OCI-LY1 (cell line): ENCODE measurements around the gene CLEC14A.

Experiments
- H2AFZ ChIP-seq: fragments of 200-600 bp; sonication (generic), shearing (Covaris generic); 2 replicates; pipeline ENCODE4 v1.6.0; 2014; ENCODE audit warnings: antibody characterized with exemption, mild to moderate bottlenecking, low read length
- H3F3A ChIP-seq: fragments of 200-600 bp; sonication (generic), shearing (Covaris generic); 2 replicates; pipeline ENCODE4 v1.6.0; 2014; ENCODE audit warnings: mild to moderate bottlenecking, antibody characterized with exemption, low read length, moderate library complexity; ENCODE audit not compliant: insufficient read depth
- H3K27ac ChIP-seq: fragments of 200-600 bp; sonication (generic); 2 replicates; pipeline ENCODE4 v1.5.1; 2014; ENCODE audit warnings: low read length, mixed run types, mild to moderate bottlenecking, low read depth; ENCODE audit not compliant: poor library complexity, severe bottlenecking
- H3K27me3 ChIP-seq: fragments of 200-600 bp; sonication (generic); 2 replicates; pipeline ENCODE4 v1.6.0; 2014; ENCODE audit warnings: antibody characterized with exemption, mild to moderate bottlenecking, low read length, moderate library complexity; ENCODE audit not compliant: insufficient read depth
- H3K36me3 ChIP-seq: fragments of 200-600 bp; sonication (generic); 2 replicates; pipeline ENCODE4 v1.6.1; 2014; ENCODE audit warnings: mild to moderate bottlenecking, antibody characterized with exemption, low read length, moderate library complexity, mixed read lengths; ENCODE audit not compliant: insufficient read depth
- H3K4me1 ChIP-seq: fragments of 200-600 bp; sonication (generic); 2 replicates; pipeline ENCODE4 v1.5.1; 2014; ENCODE audit warnings: mild to moderate bottlenecking, low read length, moderate library complexity; ENCODE audit not compliant: insufficient read depth, severe bottlenecking
- H3K4me2 ChIP-seq: fragments of 200-600 bp; sonication (generic), shearing (Covaris generic); 2 replicates; pipeline ENCODE4 v1.6.1; 2014; ENCODE audit warnings: low read length
- H3K4me3 ChIP-seq: fragments of 200-600 bp; sonication (generic); 2 replicates; pipeline ENCODE4 v1.5.1; 2014; ENCODE audit warnings: low read length, low read depth, mild to moderate bottlenecking, mixed read lengths; ENCODE audit not compliant: poor library complexity, severe bottlenecking
- H3K79me2 ChIP-seq: fragments of 200-600 bp; shearing (Covaris generic); 2 replicates; pipeline ENCODE4 v1.6.1; 2016; ENCODE audit warnings: mixed run types, low read length, mixed read lengths; ENCODE audit not compliant: insufficient read depth
- H3K9ac ChIP-seq: fragments of 200-600 bp; sonication (generic), shearing (Covaris generic); 2 replicates; pipeline ENCODE4 v1.6.1; 2014; ENCODE audit warnings: mild to moderate bottlenecking, low read length, mixed read lengths
- H3K9me2 ChIP-seq: fragments of 200-600 bp; sonication (generic), shearing (Covaris generic); 2 replicates; pipeline ENCODE4 v1.6.1; 2014; ENCODE audit warnings: low read depth, mild to moderate bottlenecking, low read length, mixed read lengths
- H3K9me3 ChIP-seq: fragments of 200-600 bp; shearing (Covaris generic); 2 replicates; pipeline ENCODE4 v1.6.1; 2014; ENCODE audit warnings: low read length, mixed read lengths
- H4K20me1 ChIP-seq: fragments of 200-600 bp; sonication (generic), shearing (Covaris generic); 2 replicates; pipeline ENCODE4 v1.6.0; 2016; ENCODE audit warnings: mild to moderate bottlenecking, low read length; ENCODE audit not compliant: insufficient read depth
- CTCF ChIP-seq: fragments of 200-600 bp; sonication (generic), shearing (Covaris generic); IDR thresholded peaks from 2 replicates; pipeline ENCODE4 v1.5.1; 2017; ENCODE audit warnings: mild to moderate bottlenecking, antibody characterized with exemption, low read length, moderate library complexity, mixed read lengths
- EZH2 ChIP-seq: fragments of 200-600 bp; sonication (generic), shearing (Covaris generic); IDR thresholded peaks from 2 replicates; pipeline ENCODE4 v1.8.0; 2017; ENCODE audit warnings: borderline replicate concordance, mixed run types, mild to moderate bottlenecking, antibody characterized with exemption, low read length, moderate library complexity, mixed read lengths

Gene CLEC14A

GRCh38 chr14:38206689-38207376 is 49.1 kb downstream of the CLEC14A start:
- H3K4me3 ChIP-seq = no peak overlapping the region
- H3F3A ChIP-seq = no peaks in the 10 kb centered on the region
- H3K9me3 ChIP-seq = peaks cover 20% of the 10 kb centered on the region
- H4K20me1 ChIP-seq = no peaks in the 10 kb centered on the region
- H2AFZ ChIP-seq = no peak overlapping the region
- H3K27me3 ChIP-seq = no peaks in the 10 kb centered on the region
- H3K36me3 ChIP-seq = no peaks in the 10 kb centered on the region; the same call in 1 of the 2 replicates
- H3K27ac ChIP-seq = no peak overlapping the region
- peaks cover 18% of the 10 kb centered on the region for H3K4me1 ChIP-seq
- H3K79me2 ChIP-seq = no peaks in the 10 kb centered on the region
- no peak overlapping the region for H3K9ac ChIP-seq
- no peak overlapping the region for H3K4me2 ChIP-seq
- TF ChIP-seq CTCF = no peak
- no peak for TF ChIP-seq EZH2
- no peaks in the 10 kb centered on the region for H3K9me2 ChIP-seq

- no peaks in the 10 kb centered on the region for H3K27me3 ChIP-seq
- H3K27ac ChIP-seq = no peak overlapping the region
- no peak overlapping the region for H3K4me3 ChIP-seq
Measured at GRCh38 chr14:38205949-38206665, 49.8 kb downstream of the CLEC14A start.

GRCh38 chr14:38205119-38205813 is 50.6 kb downstream of the CLEC14A start:
- no peaks in the 10 kb centered on the region for H3K79me2 ChIP-seq
- H3K4me1 ChIP-seq = peaks cover 22% of the 10 kb centered on the region
- H3K9me2 ChIP-seq = no peaks in the 10 kb centered on the region
- H4K20me1 ChIP-seq = no peaks in the 10 kb centered on the region
- H3K27ac ChIP-seq = no peak overlapping the region
- H3K9me3 ChIP-seq = peaks cover 20% of the 10 kb centered on the region
- TF ChIP-seq EZH2 (no peak), CTCF (no peak)
- H3F3A ChIP-seq = no peaks in the 10 kb centered on the region
- no peak overlapping the region for H3K4me3 ChIP-seq
- no peak overlapping the region for H2AFZ ChIP-seq
- no peak overlapping the region for H3K9ac ChIP-seq
- no peaks in the 10 kb centered on the region for H3K27me3 ChIP-seq
- H3K4me2 ChIP-seq = no peak overlapping the region
- no peaks in the 10 kb centered on the region; the same call in 1 of the 2 replicates for H3K36me3 ChIP-seq

More at GRCh38 chr14:38205949-38206665, 49.8 kb downstream of the CLEC14A start:
- no peaks in the 10 kb centered on the region for H3K79me2 ChIP-seq
- peaks cover 19% of the 10 kb centered on the region for H3K4me1 ChIP-seq
- peaks cover 20% of the 10 kb centered on the region for H3K9me3 ChIP-seq
- H3K9ac ChIP-seq = no peak overlapping the region
- H3K4me2 ChIP-seq = no peak overlapping the region
- H3F3A ChIP-seq = no peaks in the 10 kb centered on the region
- H3K9me2 ChIP-seq = no peaks in the 10 kb centered on the region
- H2AFZ ChIP-seq = no peak overlapping the region
- H4K20me1 ChIP-seq = no peaks in the 10 kb centered on the region
- TF ChIP-seq EZH2 (no peak), CTCF (no peak)
- no peaks in the 10 kb centered on the region; the same call in 1 of the 2 replicates for H3K36me3 ChIP-seq
